WTC11 (cell line): ENCODE measurements around the gene TIAM2. TPM values are rescaled to one million over a fixed set of nuclear protein-coding genes. Genes with fewer than 3 reads are reported as not detected.

Source experiments
- ATAC-seq: fragments of 200-7000 bp; cut with Tn5 transposase; 2 replicates; pipeline ENCODE4 v1.10.0; 2021; ENCODE audit warnings: mild to moderate bottlenecking, moderate library complexity
- CTCF ChIA-PET: fragments of 300-600 bp; sonication (Branson Sonifier 250); formaldehyde crosslinking; loops from one replicate; lab custom pipeline; 2021; ENCODE audit warnings: antibody characterized with exemption; lab: Charles Lee
- POLR2A ChIA-PET: fragments of 350-600 bp; sonication (Branson Sonifier 250); formaldehyde crosslinking; loops from one replicate; lab custom pipeline; 2021; ENCODE audit warnings: antibody characterized with exemption; lab: Charles Lee
- DNase-seq: peaks from one replicate; pipeline ENCODE4 v3.0.0; 2021; ENCODE audit warnings: low spot score
- H3K27ac Mint-ChIP-seq: 2 replicates; pipeline ENCODE4 v1.8.0; 2021; ENCODE audit warnings: mixed read lengths
- H3K27me3 Mint-ChIP-seq: 2 replicates; pipeline ENCODE4 v1.8.0; 2021; ENCODE audit warnings: low read depth, mild to moderate bottlenecking, moderate library complexity, mixed read lengths
- H3K36me3 Mint-ChIP-seq: 2 replicates; pipeline ENCODE4 v1.8.0; 2021; ENCODE audit warnings: mixed read lengths
- H3K4me1 Mint-ChIP-seq: 2 replicates; pipeline ENCODE4 v1.8.0; 2022; ENCODE audit warnings: mixed read lengths
- H3K4me3 Mint-ChIP-seq: 2 replicates; pipeline ENCODE4 v1.8.0; 2021; ENCODE audit warnings: mild to moderate bottlenecking, moderate library complexity, mixed read lengths
- H3K9me3 Mint-ChIP-seq: 2 replicates; pipeline ENCODE4 v1.8.0; 2021; ENCODE audit warnings: mixed read lengths
- CREB1 ChIP-seq: sonication (generic); formaldehyde crosslinking; IDR thresholded peaks from 2 replicates; pipeline ENCODE4 v1.8.0; 2023; ENCODE audit warnings: mild to moderate bottlenecking, missing genetic modification reagents
- EMX1 ChIP-seq: fragments of 250-450 bp; sonication (Bioruptor Pico); IDR thresholded peaks from 2 replicates; pipeline ENCODE4 v1.8.0; 2021; ENCODE audit warnings: mild to moderate bottlenecking
- ETV6 ChIP-seq: sonication (generic); formaldehyde crosslinking; IDR thresholded peaks from 2 replicates; pipeline ENCODE4 v1.8.1; 2022; ENCODE audit warnings: mild to moderate bottlenecking, missing genetic modification reagents
- GRHL2 ChIP-seq: fragments of 250-450 bp; sonication (Bioruptor Pico); IDR thresholded peaks from 2 replicates; pipeline ENCODE4 v1.8.0; 2022; ENCODE audit warnings: mild to moderate bottlenecking, moderate library complexity; ENCODE audit not compliant: insufficient replicate concordance, severe bottlenecking
- MYBL2 ChIP-seq: sonication (generic); formaldehyde crosslinking; IDR thresholded peaks from 2 replicates; pipeline ENCODE4 v1.8.1; 2023; ENCODE audit warnings: mild to moderate bottlenecking, moderate library complexity, missing genetic modification reagents
- NFATC4 ChIP-seq: fragments of 250-450 bp; sonication (Bioruptor Pico); IDR thresholded peaks from 2 replicates; pipeline ENCODE4 v1.9.0; 2021; ENCODE audit warnings: mild to moderate bottlenecking
- ZBTB21 ChIP-seq: sonication (generic); formaldehyde crosslinking; IDR thresholded peaks from 2 replicates; pipeline ENCODE4 v1.8.1; 2023; ENCODE audit warnings: mild to moderate bottlenecking, missing genetic modification reagents, borderline replicate concordance
- ZNF121 ChIP-seq: sonication (generic); formaldehyde crosslinking; IDR thresholded peaks from 2 replicates; pipeline ENCODE4 v1.8.0; 2023; ENCODE audit warnings: missing genetic modification reagents
- ZNF232 ChIP-seq: sonication (generic); formaldehyde crosslinking; IDR thresholded peaks from 2 replicates; pipeline ENCODE4 v1.8.0; 2022; ENCODE audit warnings: mild to moderate bottlenecking, missing genetic modification reagents
- ZNF317 ChIP-seq: sonication (generic); formaldehyde crosslinking; IDR thresholded peaks from 2 replicates; pipeline ENCODE4 v1.8.1; 2023; ENCODE audit warnings: low read depth, mild to moderate bottlenecking, moderate library complexity, missing genetic modification reagents, borderline replicate concordance
- ZNF416 ChIP-seq: fragments of 250-450 bp; sonication (Bioruptor Pico); IDR thresholded peaks from 2 replicates; pipeline ENCODE4 v1.9.0; 2021; ENCODE audit warnings: mild to moderate bottlenecking, inconsistent platforms
- ZNF671 ChIP-seq: fragments of 250-450 bp; sonication (Bioruptor Pico); IDR thresholded peaks from 2 replicates; pipeline ENCODE4 v1.8.0; 2021; ENCODE audit warnings: mild to moderate bottlenecking
- total RNA-seq: library from RNA; stranded (reverse); gene quantifications from 3 replicates; pipeline ENCODE4 v1.2.3, GENCODE V29; 2021
- TF ChIP-seq, protein P1 (sequence below): sonication (generic); formaldehyde crosslinking; IDR thresholded peaks from 2 replicates; pipeline ENCODE4 v1.8.1; 2022; ENCODE audit warnings: mild to moderate bottlenecking, moderate library complexity, missing genetic modification reagents
- TF ChIP-seq, protein P2 (sequence below): sonication (generic); formaldehyde crosslinking; IDR thresholded peaks from 2 replicates; pipeline ENCODE4 v1.8.1; 2022; ENCODE audit warnings: low read depth, missing genetic modification reagents, borderline replicate concordance
- TF ChIP-seq, protein P3 (sequence below): sonication (generic); formaldehyde crosslinking; IDR thresholded peaks from 2 replicates; pipeline ENCODE4 v1.8.0; 2022; ENCODE audit warnings: mild to moderate bottlenecking, missing genetic modification reagents
- TF ChIP-seq, protein P4 (sequence below): sonication (generic); formaldehyde crosslinking; IDR thresholded peaks from 2 replicates; pipeline ENCODE4 v1.8.1; 2023; ENCODE audit warnings: mild to moderate bottlenecking, missing genetic modification reagents, moderate library complexity
- TF ChIP-seq, protein P5 (sequence below): fragments of 250-450 bp; sonication (Bioruptor Pico); conservative IDR thresholded peaks from 2 replicates; pipeline ENCODE4 v1.9.0; 2021; ENCODE audit warnings: mild to moderate bottlenecking
- TF ChIP-seq, protein P6 (sequence below): fragments of 200-600 bp; IDR thresholded peaks from 2 replicates; pipeline ENCODE4 v1.8.0; 2022; ENCODE audit warnings: antibody characterized with exemption
- TF ChIP-seq, protein P7 (sequence below): sonication (generic); formaldehyde crosslinking; IDR thresholded peaks from 2 replicates; pipeline ENCODE4 v1.8.1; 2023; ENCODE audit warnings: mild to moderate bottlenecking, missing genetic modification reagents
- TF ChIP-seq, protein P8 (sequence below): sonication (generic); formaldehyde crosslinking; IDR thresholded peaks from 2 replicates; pipeline ENCODE4 v1.8.1; 2023; ENCODE audit warnings: mild to moderate bottlenecking, missing genetic modification reagents
- TF ChIP-seq, protein P9 (sequence below): sonication (generic); formaldehyde crosslinking; IDR thresholded peaks from 2 replicates; pipeline ENCODE4 v1.8.1; 2022; ENCODE audit warnings: missing genetic modification reagents, borderline replicate concordance

Gene TIAM2
- total RNA-seq, 1 experiment from 2014 or later, result 15.1 TPM

DNA sequence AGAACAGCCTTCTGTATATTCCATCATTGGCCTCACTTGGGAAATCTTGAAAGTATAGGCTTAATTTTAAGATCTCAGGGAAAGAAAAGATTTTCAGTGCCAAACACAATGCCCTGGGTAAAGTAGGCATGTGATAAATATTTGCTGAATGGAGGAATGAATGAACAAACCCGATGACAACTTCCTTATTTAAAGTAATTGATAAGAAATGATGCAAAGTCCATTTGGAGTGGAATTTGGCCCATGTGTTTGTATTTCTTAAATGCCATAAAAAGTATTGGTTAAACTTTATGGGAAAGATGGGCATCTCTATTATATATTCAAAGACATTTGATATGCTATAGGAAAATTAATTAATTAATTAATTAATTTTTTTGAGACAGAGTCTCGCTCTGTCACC lies 3.7 kb downstream of the TIAM2 start:
- no peak for DNase-seq
- no peak for ATAC-seq
- H3K4me1 Mint-ChIP-seq, result peaks cover 33% of the 10 kb centered on the region
- H3K36me3 Mint-ChIP-seq, result no peaks in the 10 kb centered on the region
- CTCF ChIA-PET, result no interaction called here
- no peak for TF ChIP-seq ZBTB21 (CRISPR knock-in tag)
- TF ChIP-seq, protein P1, sequence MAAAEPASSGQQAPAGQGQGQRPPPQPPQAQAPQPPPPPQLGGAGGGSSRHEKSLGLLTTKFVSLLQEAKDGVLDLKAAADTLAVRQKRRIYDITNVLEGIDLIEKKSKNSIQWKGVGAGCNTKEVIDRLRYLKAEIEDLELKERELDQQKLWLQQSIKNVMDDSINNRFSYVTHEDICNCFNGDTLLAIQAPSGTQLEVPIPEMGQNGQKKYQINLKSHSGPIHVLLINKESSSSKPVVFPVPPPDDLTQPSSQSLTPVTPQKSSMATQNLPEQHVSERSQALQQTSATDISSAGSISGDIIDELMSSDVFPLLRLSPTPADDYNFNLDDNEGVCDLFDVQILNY, result no peak
- TF ChIP-seq ZNF671 (CRISPR knock-in tag), result no peak
- TF ChIP-seq MYBL2 (CRISPR knock-in tag), result no peak
- TF ChIP-seq, protein P2, sequence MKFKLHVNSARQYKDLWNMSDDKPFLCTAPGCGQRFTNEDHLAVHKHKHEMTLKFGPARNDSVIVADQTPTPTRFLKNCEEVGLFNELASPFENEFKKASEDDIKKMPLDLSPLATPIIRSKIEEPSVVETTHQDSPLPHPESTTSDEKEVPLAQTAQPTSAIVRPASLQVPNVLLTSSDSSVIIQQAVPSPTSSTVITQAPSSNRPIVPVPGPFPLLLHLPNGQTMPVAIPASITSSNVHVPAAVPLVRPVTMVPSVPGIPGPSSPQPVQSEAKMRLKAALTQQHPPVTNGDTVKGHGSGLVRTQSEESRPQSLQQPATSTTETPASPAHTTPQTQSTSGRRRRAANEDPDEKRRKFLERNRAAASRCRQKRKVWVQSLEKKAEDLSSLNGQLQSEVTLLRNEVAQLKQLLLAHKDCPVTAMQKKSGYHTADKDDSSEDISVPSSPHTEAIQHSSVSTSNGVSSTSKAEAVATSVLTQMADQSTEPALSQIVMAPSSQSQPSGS, result no peak
- no peak for TF ChIP-seq ZNF232 (CRISPR knock-in tag)
- no peak for TF ChIP-seq EMX1 (CRISPR knock-in tag)
- TF ChIP-seq ETV6 (CRISPR knock-in tag), result no peak
- no peak for TF ChIP-seq CREB1
- TF ChIP-seq ZNF317 (CRISPR knock-in tag), result no peak
- no peak for TF ChIP-seq ZNF121 (CRISPR knock-in tag)
- no peaks in the 10 kb centered on the region for H3K9me3 Mint-ChIP-seq
- H3K27me3 Mint-ChIP-seq, result peaks cover 21% of the 10 kb centered on the region
- POLR2A ChIA-PET, result no interaction called here
- H3K4me3 Mint-ChIP-seq, result no peak overlapping the region
- H3K27ac Mint-ChIP-seq, result no peak overlapping the region

DNA sequence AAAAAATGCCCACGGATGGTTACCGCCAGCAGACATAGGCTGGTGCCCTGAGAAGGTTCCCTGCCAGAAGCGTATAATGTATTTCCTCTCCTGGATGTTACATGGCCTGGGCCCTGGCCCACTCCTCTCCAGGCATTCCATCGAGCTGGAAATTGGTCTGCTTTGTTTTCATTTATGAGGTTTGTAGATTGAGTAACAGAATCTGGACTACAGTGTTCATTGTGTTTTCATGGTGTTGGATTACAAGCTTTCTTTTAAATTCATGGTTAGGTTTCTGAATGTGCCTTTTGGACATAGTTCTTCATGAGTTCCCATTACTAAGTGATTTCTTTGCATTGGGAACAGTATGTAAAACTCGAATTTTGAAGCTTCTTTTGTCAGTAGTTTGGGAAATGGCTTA lies 6.4 kb downstream of the TIAM2 start:
- TF ChIP-seq, protein P3, sequence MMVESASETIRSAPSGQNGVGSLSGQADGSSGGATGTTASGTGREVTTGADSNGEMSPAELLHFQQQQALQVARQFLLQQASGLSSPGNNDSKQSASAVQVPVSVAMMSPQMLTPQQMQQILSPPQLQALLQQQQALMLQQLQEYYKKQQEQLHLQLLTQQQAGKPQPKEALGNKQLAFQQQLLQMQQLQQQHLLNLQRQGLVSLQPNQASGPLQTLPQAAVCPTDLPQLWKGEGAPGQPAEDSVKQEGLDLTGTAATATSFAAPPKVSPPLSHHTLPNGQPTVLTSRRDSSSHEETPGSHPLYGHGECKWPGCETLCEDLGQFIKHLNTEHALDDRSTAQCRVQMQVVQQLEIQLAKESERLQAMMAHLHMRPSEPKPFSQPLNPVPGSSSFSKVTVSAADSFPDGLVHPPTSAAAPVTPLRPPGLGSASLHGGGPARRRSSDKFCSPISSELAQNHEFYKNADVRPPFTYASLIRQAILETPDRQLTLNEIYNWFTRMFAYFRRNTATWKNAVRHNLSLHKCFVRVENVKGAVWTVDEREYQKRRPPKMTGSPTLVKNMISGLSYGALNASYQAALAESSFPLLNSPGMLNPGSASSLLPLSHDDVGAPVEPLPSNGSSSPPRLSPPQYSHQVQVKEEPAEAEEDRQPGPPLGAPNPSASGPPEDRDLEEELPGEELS (CRISPR knock-in tag), result no peak
- TF ChIP-seq, protein P4, sequence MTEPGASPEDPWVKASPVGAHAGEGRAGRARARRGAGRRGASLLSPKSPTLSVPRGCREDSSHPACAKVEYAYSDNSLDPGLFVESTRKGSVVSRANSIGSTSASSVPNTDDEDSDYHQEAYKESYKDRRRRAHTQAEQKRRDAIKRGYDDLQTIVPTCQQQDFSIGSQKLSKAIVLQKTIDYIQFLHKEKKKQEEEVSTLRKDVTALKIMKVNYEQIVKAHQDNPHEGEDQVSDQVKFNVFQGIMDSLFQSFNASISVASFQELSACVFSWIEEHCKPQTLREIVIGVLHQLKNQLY (CRISPR knock-in tag), result no peak
- TF ChIP-seq, protein P5, sequence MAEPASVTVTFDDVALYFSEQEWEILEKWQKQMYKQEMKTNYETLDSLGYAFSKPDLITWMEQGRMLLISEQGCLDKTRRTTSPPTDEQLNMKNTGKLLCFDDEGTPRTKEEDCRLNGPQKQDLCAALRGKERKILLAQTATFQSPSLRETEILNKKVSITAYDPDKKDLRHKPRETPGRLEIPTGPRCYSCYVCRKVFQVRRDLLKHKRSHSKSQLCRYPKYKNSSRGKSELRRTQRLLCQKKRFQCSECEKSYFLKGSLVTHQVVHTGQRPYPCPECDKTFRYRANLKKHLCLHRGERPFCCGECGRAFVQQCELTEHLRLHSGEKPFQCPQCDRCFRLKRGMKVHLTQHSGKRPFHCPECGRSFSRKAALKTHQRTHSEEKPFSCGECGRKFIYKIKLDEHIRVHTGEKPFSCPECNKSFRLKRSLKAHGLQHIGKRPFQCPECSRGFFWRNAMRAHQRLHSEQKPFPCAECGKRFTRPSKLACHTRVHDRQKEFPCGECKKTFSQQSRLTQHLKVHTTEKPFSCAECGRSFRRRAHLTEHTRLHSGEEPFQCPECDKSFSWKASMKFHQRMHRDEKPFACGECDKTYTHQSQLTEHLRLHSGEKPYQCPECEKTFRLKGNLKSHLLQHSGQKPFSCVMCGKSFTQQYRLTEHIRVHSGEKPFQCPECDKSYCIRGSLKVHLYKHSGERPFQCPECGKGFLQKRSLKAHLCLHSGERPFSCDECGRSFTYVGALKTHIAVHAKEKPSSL (CRISPR knock-in tag), result no peak
- TF ChIP-seq, protein P1, result no peak
- TF ChIP-seq, protein P6, sequence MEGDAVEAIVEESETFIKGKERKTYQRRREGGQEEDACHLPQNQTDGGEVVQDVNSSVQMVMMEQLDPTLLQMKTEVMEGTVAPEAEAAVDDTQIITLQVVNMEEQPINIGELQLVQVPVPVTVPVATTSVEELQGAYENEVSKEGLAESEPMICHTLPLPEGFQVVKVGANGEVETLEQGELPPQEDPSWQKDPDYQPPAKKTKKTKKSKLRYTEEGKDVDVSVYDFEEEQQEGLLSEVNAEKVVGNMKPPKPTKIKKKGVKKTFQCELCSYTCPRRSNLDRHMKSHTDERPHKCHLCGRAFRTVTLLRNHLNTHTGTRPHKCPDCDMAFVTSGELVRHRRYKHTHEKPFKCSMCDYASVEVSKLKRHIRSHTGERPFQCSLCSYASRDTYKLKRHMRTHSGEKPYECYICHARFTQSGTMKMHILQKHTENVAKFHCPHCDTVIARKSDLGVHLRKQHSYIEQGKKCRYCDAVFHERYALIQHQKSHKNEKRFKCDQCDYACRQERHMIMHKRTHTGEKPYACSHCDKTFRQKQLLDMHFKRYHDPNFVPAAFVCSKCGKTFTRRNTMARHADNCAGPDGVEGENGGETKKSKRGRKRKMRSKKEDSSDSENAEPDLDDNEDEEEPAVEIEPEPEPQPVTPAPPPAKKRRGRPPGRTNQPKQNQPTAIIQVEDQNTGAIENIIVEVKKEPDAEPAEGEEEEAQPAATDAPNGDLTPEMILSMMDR, result no peak
- TF ChIP-seq, protein P7, sequence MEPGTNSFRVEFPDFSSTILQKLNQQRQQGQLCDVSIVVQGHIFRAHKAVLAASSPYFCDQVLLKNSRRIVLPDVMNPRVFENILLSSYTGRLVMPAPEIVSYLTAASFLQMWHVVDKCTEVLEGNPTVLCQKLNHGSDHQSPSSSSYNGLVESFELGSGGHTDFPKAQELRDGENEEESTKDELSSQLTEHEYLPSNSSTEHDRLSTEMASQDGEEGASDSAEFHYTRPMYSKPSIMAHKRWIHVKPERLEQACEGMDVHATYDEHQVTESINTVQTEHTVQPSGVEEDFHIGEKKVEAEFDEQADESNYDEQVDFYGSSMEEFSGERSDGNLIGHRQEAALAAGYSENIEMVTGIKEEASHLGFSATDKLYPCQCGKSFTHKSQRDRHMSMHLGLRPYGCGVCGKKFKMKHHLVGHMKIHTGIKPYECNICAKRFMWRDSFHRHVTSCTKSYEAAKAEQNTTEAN, result no peak
- TF ChIP-seq ZNF416 (no peak), GRHL2 (no peak), NFATC4 (CRISPR knock-in tag) (no peak)
- TF ChIP-seq, protein P8, sequence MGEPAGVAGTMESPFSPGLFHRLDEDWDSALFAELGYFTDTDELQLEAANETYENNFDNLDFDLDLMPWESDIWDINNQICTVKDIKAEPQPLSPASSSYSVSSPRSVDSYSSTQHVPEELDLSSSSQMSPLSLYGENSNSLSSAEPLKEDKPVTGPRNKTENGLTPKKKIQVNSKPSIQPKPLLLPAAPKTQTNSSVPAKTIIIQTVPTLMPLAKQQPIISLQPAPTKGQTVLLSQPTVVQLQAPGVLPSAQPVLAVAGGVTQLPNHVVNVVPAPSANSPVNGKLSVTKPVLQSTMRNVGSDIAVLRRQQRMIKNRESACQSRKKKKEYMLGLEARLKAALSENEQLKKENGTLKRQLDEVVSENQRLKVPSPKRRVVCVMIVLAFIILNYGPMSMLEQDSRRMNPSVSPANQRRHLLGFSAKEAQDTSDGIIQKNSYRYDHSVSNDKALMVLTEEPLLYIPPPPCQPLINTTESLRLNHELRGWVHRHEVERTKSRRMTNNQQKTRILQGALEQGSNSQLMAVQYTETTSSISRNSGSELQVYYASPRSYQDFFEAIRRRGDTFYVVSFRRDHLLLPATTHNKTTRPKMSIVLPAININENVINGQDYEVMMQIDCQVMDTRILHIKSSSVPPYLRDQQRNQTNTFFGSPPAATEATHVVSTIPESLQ (CRISPR knock-in tag), result no peak
- TF ChIP-seq, protein P9, sequence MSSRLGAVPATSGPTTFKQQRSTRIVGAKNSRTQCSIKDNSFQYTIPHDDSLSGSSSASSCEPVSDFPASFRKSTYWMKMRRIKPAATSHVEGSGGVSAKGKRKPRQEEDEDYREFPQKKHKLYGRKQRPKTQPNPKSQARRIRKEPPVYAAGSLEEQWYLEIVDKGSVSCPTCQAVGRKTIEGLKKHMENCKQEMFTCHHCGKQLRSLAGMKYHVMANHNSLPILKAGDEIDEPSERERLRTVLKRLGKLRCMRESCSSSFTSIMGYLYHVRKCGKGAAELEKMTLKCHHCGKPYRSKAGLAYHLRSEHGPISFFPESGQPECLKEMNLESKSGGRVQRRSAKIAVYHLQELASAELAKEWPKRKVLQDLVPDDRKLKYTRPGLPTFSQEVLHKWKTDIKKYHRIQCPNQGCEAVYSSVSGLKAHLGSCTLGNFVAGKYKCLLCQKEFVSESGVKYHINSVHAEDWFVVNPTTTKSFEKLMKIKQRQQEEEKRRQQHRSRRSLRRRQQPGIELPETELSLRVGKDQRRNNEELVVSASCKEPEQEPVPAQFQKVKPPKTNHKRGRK (CRISPR knock-in tag), result no peak
- no peak overlapping the region for H3K27ac Mint-ChIP-seq
- H3K9me3 Mint-ChIP-seq, result no peaks in the 10 kb centered on the region
- H3K36me3 Mint-ChIP-seq, result no peaks in the 10 kb centered on the region
- H3K4me3 Mint-ChIP-seq, result no peak overlapping the region
- DNase-seq (no peak), ATAC-seq (no peak)
- peaks cover 7% of the 10 kb centered on the region for H3K27me3 Mint-ChIP-seq
- POLR2A ChIA-PET, result interaction anchor here (0.9 kb wide), 1 partner anchor 10 kb away, joined by 3 read pairs; no protein-coding TSS in a partner anchor
- peaks cover 29% of the 10 kb centered on the region for H3K4me1 Mint-ChIP-seq
- CTCF ChIA-PET, result no interaction called here
